ENCODE results near the gene KRT28.

- TF ChIP-seq, protein P1, sequence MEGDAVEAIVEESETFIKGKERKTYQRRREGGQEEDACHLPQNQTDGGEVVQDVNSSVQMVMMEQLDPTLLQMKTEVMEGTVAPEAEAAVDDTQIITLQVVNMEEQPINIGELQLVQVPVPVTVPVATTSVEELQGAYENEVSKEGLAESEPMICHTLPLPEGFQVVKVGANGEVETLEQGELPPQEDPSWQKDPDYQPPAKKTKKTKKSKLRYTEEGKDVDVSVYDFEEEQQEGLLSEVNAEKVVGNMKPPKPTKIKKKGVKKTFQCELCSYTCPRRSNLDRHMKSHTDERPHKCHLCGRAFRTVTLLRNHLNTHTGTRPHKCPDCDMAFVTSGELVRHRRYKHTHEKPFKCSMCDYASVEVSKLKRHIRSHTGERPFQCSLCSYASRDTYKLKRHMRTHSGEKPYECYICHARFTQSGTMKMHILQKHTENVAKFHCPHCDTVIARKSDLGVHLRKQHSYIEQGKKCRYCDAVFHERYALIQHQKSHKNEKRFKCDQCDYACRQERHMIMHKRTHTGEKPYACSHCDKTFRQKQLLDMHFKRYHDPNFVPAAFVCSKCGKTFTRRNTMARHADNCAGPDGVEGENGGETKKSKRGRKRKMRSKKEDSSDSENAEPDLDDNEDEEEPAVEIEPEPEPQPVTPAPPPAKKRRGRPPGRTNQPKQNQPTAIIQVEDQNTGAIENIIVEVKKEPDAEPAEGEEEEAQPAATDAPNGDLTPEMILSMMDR (IDR thresholded peaks at IDR 0.05 in 8 of 11, conservative IDR thresholded peaks at IDR 0.05 in 3 of 11) = no peak
- TF ChIP-seq POLR2A (IDR thresholded peaks at IDR 0.05) (no peak), POLR2AphosphoS5 (IDR thresholded peaks at IDR 0.05) (no peak)
Measured at GRCh38 chr17:40827746-40828453, 28.1 kb upstream of the KRT28 start.
